Upper lobe of left lung (tissue), 4 donors: ENCODE data around the gene SRD5A1.

ENCODE experiments used
- CTCF ChIP-seq, 6 experiments: fragments of 450-650 bp in 4 of 6; fragments of 200-600 bp in 2 of 6; sonication (generic) in 2 of 6; IDR thresholded peaks; one replicate each; pipeline ENCODE4 v1.5.1; 2016 to 2019; ENCODE audit warnings: antibody characterized with exemption in 6 of 6
- EP300 ChIP-seq, 4 donors: sonication (generic); formaldehyde crosslinking; IDR thresholded peaks; one replicate each; pipeline ENCODE4 v1.5.1; 2017; ENCODE audit warnings: antibody characterized with exemption in 4 of 4, control low read depth in 2 of 4
- POLR2A ChIP-seq, 4 donors: fragments of 450-650 bp; IDR thresholded peaks; one replicate each; pipeline ENCODE4 v1.5.1; 2016 to 2017; ENCODE audit warnings: antibody characterized with exemption in 4 of 4, mild to moderate bottlenecking in 2 of 4
- POLR2AphosphoS5 ChIP-seq, 2 donors: sonication (generic); formaldehyde crosslinking; IDR thresholded peaks; one replicate each; pipeline ENCODE4 v1.5.1; 2017; ENCODE audit warnings: antibody characterized with exemption in 2 of 2

GRCh38 chr5:6667648-6668047 lies 34.4 kb downstream of the SRD5A1 start:
- TF ChIP-seq POLR2A (IDR thresholded peaks at IDR 0.05), result no peak
- TF ChIP-seq CTCF (IDR thresholded peaks at IDR 0.05), result no peak
- no peak for TF ChIP-seq EP300 (IDR thresholded peaks at IDR 0.05)
- no peak for TF ChIP-seq POLR2AphosphoS5 (IDR thresholded peaks at IDR 0.05)
